HL-60/S4 treated with retinoic acid at 250 ng/mL for 4 days and 3 days (cell line): ENCODE results near the gene G6PC2.

Source experiments
- in situ Hi-C: fragments of 300-500 bp; cut with MboI; formaldehyde crosslinking; loops from 2 replicates; pipeline ENCODE4 v1.7.0; 2022; ENCODE audit warnings: low sequenced_read_pairs

G6PC2 gene

GRCh38 chr2:168939918-168940317 is 38.8 kb downstream of the G6PC2 start:
- in situ Hi-C loops: no loop called here

- in situ Hi-C loops: no loop called here
Observed at GRCh38 chr2:168941297-168941696, 40.2 kb downstream of the G6PC2 start.

DNA sequence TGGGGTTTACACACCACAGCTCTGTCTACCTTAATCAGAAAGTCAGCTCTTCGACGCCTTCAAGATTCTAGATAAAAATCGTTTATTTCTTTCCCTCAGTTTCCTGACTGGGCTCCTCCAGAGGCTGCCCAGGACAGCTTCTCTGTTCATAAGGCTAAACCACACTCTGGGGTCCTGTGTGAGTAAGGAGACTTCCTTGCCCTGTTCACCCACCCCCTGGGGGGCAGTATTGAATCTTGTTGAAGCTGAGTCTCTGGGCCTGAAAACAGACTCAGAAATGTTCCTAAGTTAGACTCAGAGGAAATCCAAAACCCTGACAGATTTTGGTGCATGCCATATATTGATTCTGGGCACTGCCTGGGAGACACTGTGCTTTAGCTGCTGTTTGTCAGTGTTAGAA is 43.0 kb downstream of the G6PC2 start:
- in situ Hi-C loops: no loop called here

DNA sequence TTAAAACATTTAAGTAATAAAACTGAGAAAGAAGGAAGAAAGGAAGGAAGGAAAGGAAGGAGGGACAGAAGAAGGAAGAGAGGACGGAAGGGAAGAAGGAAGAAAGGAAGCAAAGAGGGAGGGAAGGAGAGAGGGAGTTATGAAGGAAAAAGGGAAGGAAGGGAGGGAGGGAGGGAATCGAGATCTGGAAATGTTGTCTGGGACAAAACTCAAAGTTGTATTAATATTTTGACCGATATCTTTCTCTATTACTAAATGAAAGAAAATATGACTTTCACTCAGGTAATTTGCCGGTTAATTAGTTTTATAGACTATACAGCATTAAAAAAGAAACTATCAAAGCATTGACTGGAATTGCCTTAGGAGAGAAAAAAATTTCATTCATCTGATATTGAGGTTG is 44.4 kb downstream of the G6PC2 start:
- in situ Hi-C loops: no loop called here

- in situ Hi-C loops: no loop called here
Observed at GRCh38 chr2:168948621-168949212, 47.6 kb downstream of the G6PC2 start.

GRCh38 chr2:168949324-168949723 is 48.2 kb downstream of the G6PC2 start:
- in situ Hi-C loops: no loop called here

DNA sequence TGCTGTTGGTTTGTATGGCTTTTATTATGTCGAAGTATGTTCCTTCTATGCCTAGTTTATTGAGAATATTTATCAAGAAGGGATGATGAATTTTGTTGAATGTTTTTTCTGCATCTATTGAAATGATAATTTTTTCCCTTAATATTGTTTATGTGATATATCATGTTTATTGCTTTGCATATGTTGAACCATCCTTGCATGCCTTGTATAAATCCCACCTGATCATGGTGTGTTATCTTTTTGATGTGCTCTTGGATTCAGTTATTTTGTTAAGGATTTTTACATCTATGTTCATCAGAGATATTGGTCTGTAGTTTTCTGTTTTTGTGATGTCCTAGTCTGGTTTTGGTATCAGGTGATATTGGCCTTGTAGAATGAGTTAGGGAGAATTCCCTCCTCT is 50.8 kb downstream of the G6PC2 start:
- in situ Hi-C loops: no loop called here

- in situ Hi-C loops: no loop called here
Observed at GRCh38 chr2:168952424-168952823, 51.3 kb downstream of the G6PC2 start.

DNA sequence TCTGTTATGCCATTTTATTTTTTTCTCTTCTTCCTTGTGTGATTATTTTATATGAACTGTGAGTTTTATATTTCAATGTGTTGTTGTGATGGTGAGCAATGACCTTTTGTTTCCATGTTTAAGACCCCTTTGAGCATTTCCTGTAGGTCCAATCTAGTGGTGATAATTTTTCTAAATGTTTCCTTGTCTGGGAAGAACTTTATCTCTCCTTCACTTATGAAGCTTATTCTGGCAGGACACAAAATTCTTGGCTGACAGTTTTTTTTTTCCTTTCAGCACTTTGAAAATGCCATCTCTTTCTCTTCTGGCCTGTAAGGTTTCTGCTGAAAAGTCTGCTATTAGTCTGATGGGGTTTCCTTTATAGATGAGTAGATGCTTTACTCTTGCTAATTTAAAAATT is 53.2 kb downstream of the G6PC2 start:
- in situ Hi-C loops: no loop called here

DNA sequence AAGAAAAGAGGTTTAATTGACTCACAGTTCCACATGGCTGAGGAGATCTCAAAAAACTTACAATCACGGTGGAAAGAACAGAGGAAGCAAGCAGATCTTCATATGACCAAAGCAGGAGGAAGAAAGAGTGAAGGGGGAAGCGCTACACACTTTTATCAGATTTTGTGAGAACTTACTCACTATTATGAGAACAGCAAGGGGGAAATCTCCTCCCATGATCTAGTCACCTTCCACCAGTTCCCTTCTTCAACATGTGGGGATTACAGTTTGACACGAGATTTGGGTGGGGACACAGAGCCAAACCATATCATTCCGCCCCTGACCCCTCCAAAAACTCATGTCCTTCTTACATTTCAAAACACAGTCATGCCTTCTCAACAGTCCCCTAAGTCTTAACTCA is 54.2 kb downstream of the G6PC2 start:
- in situ Hi-C loops: no loop called here

DNA sequence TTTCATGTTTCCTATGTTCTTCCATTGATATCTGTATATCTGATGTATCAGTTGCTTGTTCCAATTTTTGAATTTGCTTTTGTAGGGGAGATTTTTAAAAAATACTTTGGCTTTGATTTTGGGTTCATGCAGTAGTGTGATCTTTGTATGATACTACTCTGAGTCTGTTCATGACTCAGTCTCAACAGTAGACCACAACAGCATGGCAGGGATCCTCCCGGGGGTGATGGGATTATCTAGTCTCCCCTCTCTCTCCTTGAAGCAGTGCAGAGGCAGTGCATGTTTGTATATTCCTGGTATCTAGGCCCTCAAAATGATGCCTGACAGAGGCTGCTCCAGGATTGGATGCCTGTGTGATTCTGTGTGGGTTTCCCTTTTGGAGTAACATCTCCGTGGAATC is 55.3 kb downstream of the G6PC2 start:
- in situ Hi-C loops: no loop called here
